Keratinocyte (primary cell): ENCODE measurements around the gene CASTOR2. TPM values are rescaled to one million over a fixed set of nuclear protein-coding genes. Genes with fewer than 3 reads are reported as not detected.

Experiments
- DNase-seq: peaks from one replicate; pipeline ENCODE4 v3.0.0-alpha.2; 2011; ENCODE audit warnings: low read depth, missing footprints, low spot score
- FAIRE-seq: peaks from 2 replicates; lab custom pipeline; 2011; peaks lifted over from hg19 to GRCh38; lab: Jason Lieb, UNC
- H2AFZ ChIP-seq: 2 replicates; pipeline ENCODE4 v1.6.0; 2012; ENCODE audit warnings: low read length, control low read depth, inconsistent platforms; ENCODE audit not compliant: control insufficient read depth
- H3K27ac ChIP-seq: 2 replicates; pipeline ENCODE4 v1.5.1; 2011; ENCODE audit warnings: low read length; ENCODE audit not compliant: control insufficient read depth, insufficient read depth
- H3K27me3 ChIP-seq: 3 replicates; pipeline ENCODE4 v1.6.0; 2011; ENCODE audit warnings: low read length; ENCODE audit not compliant: control insufficient read depth, insufficient read depth; ENCODE audit errors: extremely low read depth
- H3K36me3 ChIP-seq, 2 experiments: 2 replicates in 1 of 2; 3 replicates in 1 of 2; pipeline ENCODE4 v1.5.1; 2011; ENCODE audit warnings: low read length in 2 of 2, mild to moderate bottlenecking in 1 of 2; ENCODE audit not compliant: control insufficient read depth in 2 of 2, insufficient read depth in 2 of 2; ENCODE audit errors: extremely low read depth in 1 of 2
- H3K4me1 ChIP-seq: 3 replicates; pipeline ENCODE4 v1.5.1; 2011; ENCODE audit warnings: low read length; ENCODE audit not compliant: control insufficient read depth, insufficient read depth; ENCODE audit errors: extremely low read depth
- H3K4me2 ChIP-seq: 3 replicates; pipeline ENCODE4 v1.6.0; 2011; ENCODE audit warnings: low read depth, low read length; ENCODE audit not compliant: control insufficient read depth, insufficient read depth; ENCODE audit errors: extremely low read depth
- H3K4me3 ChIP-seq, 3 experiments: fragments of 200-600 bp in 1 of 3; sonication (generic) in 1 of 3; 2 replicates in 2 of 3; 3 replicates in 1 of 3; pipeline ENCODE4 v1.5.1; 2011 to 2016; ENCODE audit warnings: low read length in 3 of 3, mild to moderate bottlenecking in 3 of 3, control low read depth in 2 of 3, inconsistent platforms in 1 of 3, low read depth in 1 of 3, mixed read lengths in 1 of 3, mixed run types in 1 of 3, moderate library complexity in 1 of 3; ENCODE audit not compliant: control insufficient read depth in 2 of 3, insufficient read depth in 2 of 3; ENCODE audit errors: extremely low read depth in 1 of 3
- H3K79me2 ChIP-seq: 2 replicates; pipeline ENCODE4 v1.6.0; 2012; ENCODE audit warnings: low read length; ENCODE audit not compliant: control insufficient read depth, insufficient read depth
- H3K9ac ChIP-seq: 3 replicates; pipeline ENCODE4 v1.6.0; 2011; ENCODE audit warnings: low read length; ENCODE audit not compliant: control insufficient read depth, insufficient read depth; ENCODE audit errors: extremely low read depth
- H3K9me1 ChIP-seq: 3 replicates; pipeline ENCODE4 v1.6.0; 2011; ENCODE audit warnings: low read length; ENCODE audit not compliant: control insufficient read depth, insufficient read depth; ENCODE audit errors: extremely low read depth
- H3K9me3 ChIP-seq: 2 replicates; pipeline ENCODE4 v1.5.1; 2012; ENCODE audit warnings: low read depth, low read length; ENCODE audit not compliant: control insufficient read depth
- H4K20me1 ChIP-seq: 3 replicates; pipeline ENCODE4 v1.6.0; 2011; ENCODE audit warnings: low read length; ENCODE audit not compliant: control insufficient read depth, insufficient read depth; ENCODE audit errors: extremely low read depth
- EZH2 ChIP-seq: IDR thresholded peaks from one replicate; pipeline ENCODE4 v1.6.1; 2012; ENCODE audit warnings: inconsistent platforms, mild to moderate bottlenecking, low read length, moderate library complexity
- dilution Hi-C: fragments of 300-500 bp; cut with MboI; formaldehyde crosslinking; loops from one replicate; pipeline ENCODE4 v1.7.0; 2020; ENCODE audit warnings: low sequenced_read_pairs; ENCODE audit not compliant: extremely low pct_ligation_motif_present
- polyA plus RNA-seq, 5 experiments: library from polyadenylated mRNA; depleted of rRNA in 3 of 5; stranded (reverse) in 3 of 5; stranded (forward) in 1 of 5; unstranded in 1 of 5; fragments of >200 nt; gene quantifications; 1 replicate in 1 of 5; 2 replicates in 3 of 5; 3 replicates in 1 of 5; pipeline versions ENCODE4 v1.2.1 to v1.2.3, GENCODE V29; 2011 to 2012; ENCODE audit warnings: missing spikeins in 2 of 5, low read depth in 1 of 5, low replicate concordance in 1 of 5
- TF ChIP-seq, protein P1 (sequence below), 3 experiments: IDR thresholded peaks in 1 of 3; conservative IDR thresholded peaks in 1 of 3; optimal IDR thresholded peaks in 1 of 3; 2 replicates in 2 of 3; 3 replicates in 1 of 3; pipeline versions ENCODE3 to v1.5.1; 2011; ENCODE audit warnings: low read length in 3 of 3, mild to moderate bottlenecking in 3 of 3, moderate library complexity in 2 of 3, control low read depth in 1 of 3, inconsistent platforms in 1 of 3; ENCODE audit not compliant: insufficient read depth in 2 of 3; ENCODE audit errors: extremely low read depth in 1 of 3

Gene CASTOR2
- polyA plus RNA-seq, 1 donor (not counting 4 experiments of a cell fraction or from before 2014, with no cell fraction given): 0.75 TPM

DNA sequence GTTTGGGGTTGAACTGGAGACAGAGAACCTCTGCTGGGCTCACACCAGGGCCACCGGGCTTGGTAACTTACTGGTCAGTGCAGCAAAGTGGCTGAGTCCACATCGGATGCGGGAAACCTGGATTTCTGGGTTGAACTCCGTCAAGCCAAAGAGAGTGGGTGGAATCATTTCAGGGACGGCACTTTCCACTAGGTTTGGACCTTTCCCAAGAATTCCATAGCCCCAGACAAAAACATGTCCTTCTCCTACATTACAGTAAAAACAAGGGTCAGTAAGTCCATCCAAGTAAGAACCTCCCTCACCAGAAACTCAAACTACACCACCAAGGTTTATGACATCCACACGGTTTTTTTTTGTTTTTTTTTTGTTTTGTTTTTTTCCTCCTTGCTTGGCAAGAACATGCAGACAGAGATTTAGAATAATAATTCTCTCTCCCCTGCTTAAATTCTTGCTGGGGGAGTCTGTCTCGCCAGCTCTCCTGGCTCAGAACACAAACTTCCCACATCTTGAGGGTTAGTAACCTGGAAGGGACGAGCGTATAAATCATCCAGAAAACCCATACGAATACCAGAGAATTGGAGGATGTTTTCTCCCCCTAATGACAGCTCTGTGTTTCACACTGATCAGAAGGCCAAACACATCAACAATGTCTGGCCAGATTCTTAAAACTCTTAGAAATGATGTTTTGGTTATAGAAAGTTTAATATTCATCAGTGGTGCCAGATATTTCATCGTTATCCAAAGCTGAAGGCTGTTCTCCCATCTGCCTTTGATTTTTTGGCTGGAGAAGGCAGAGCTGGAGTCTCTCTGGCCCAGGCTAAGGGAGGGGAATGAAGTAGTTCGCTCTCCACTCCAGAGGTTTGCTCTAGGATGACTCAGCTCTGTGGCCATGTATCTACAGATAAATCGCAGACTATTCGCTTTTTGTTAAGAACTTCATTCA is 91.6 kb downstream of the CASTOR2 start:
- no peaks in the 10 kb centered on the region for H3K27me3 ChIP-seq
- H3K9me1 ChIP-seq: no peaks in the 10 kb centered on the region
- no peak overlapping the region for H3K9ac ChIP-seq
- FAIRE-seq (no peak), DNase-seq (no peak)
- no peaks in the 10 kb centered on the region for H3K4me1 ChIP-seq
- H3K36me3 ChIP-seq: peaks cover 30 to 44% of the 10 kb centered on the region in 2 experiments
- no peak overlapping the region for H2AFZ ChIP-seq
- H3K4me2 ChIP-seq: no peak overlapping the region
- no peaks in the 10 kb centered on the region for H4K20me1 ChIP-seq
- H3K4me3 ChIP-seq: no peak overlapping the region
- no peaks in the 10 kb centered on the region for H3K79me2 ChIP-seq
- no peaks in the 10 kb centered on the region for H3K9me3 ChIP-seq
- TF ChIP-seq, protein P1, sequence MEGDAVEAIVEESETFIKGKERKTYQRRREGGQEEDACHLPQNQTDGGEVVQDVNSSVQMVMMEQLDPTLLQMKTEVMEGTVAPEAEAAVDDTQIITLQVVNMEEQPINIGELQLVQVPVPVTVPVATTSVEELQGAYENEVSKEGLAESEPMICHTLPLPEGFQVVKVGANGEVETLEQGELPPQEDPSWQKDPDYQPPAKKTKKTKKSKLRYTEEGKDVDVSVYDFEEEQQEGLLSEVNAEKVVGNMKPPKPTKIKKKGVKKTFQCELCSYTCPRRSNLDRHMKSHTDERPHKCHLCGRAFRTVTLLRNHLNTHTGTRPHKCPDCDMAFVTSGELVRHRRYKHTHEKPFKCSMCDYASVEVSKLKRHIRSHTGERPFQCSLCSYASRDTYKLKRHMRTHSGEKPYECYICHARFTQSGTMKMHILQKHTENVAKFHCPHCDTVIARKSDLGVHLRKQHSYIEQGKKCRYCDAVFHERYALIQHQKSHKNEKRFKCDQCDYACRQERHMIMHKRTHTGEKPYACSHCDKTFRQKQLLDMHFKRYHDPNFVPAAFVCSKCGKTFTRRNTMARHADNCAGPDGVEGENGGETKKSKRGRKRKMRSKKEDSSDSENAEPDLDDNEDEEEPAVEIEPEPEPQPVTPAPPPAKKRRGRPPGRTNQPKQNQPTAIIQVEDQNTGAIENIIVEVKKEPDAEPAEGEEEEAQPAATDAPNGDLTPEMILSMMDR (optimal IDR thresholded peaks at IDR 0.05 in 1 of 3, IDR thresholded peaks at IDR 0.05 in 1 of 3, conservative IDR thresholded peaks at IDR 0.05 in 1 of 3; ENCODE audit: extremely low read depth in 1 of 3, insufficient read depth in 2 of 3, low read length in 3 of 3): no peak
- TF ChIP-seq EZH2: no peak
- H3K27ac ChIP-seq: no peak overlapping the region
- dilution Hi-C loops: no loop called here

DNA sequence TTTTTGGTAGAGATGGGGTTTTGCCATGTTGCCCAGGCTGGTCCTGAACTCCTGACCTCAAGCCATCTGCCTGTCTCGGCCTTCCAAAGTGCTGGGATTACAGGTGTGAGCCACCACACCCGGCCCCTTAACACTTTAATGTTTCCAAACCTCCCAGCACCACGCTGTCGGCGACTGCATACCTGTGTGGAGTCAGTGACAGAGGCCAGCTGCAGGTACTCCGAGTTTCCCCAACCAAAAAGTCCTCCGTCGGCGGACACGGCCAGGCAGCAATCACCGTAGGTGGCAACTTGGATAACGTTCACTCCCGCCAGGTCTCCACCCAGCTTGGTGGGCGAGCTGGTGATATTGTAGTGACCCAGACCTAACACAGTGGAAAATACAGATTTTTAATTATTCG is 93.9 kb downstream of the CASTOR2 start:
- FAIRE-seq (no peak), DNase-seq (no peak)
- Histone ChIP-seq H3K4me1 (no peaks in the 10 kb centered on the region), H3K79me2 (no peaks in the 10 kb centered on the region), H3K9me1 (no peaks in the 10 kb centered on the region), H4K20me1 (no peaks in the 10 kb centered on the region), H3K27me3 (no peaks in the 10 kb centered on the region), H3K9me3 (no peaks in the 10 kb centered on the region), H3K36me3 (peaks cover 31 to 38% of the 10 kb centered on the region in 2 experiments), H3K4me3 (no peak overlapping the region), H2AFZ (no peak overlapping the region), H3K27ac (no peak overlapping the region), H3K4me2 (no peak overlapping the region), H3K9ac (no peak overlapping the region)
- TF ChIP-seq, protein P1 (optimal IDR thresholded peaks at IDR 0.05 in 1 of 3, IDR thresholded peaks at IDR 0.05 in 1 of 3, conservative IDR thresholded peaks at IDR 0.05 in 1 of 3; ENCODE audit: extremely low read depth in 1 of 3, insufficient read depth in 2 of 3, low read length in 3 of 3): no peak
- no peak for TF ChIP-seq EZH2
- dilution Hi-C loops: no loop called here
